GM04504 (cell line): ENCODE results near the gene OR9A4.
"Not testable (repeated sequence)": the region's sequence is repeated elsewhere in the genome, so short reads cannot be mapped to it uniquely, and the experiment has no call there.

ENCODE experiments used
- DNase-seq: peaks from one replicate; pipeline ENCODE4 v3.0.0-alpha.2; 2012; ENCODE audit warnings: low read depth

The OR9A4 gene

GRCh38 chr7:141916099-141916498, at the start of gene OR9A4:
TSS of gene OR9A4 (plus strand) at chr7:141916399. CDS start at chr7:141918876, 2,477 bp downstream.
- no peak for DNase-seq

GRCh38 chr7:141866974-141867373, 49.2 kb upstream of the OR9A4 start:
- DNase-seq: no peak

- DNase-seq: no peak
These were observed 43.3 kb upstream of the OR9A4 start for GRCh38 chr7:141872931-141873330.

- no peak for DNase-seq
These were observed 41.4 kb upstream of the OR9A4 start for GRCh38 chr7:141874787-141875186.

GRCh38 chr7:141875453-141875852, 40.7 kb upstream of the OR9A4 start:
- DNase-seq: no peak

- no peak for DNase-seq
These were observed 39.8 kb upstream of the OR9A4 start for GRCh38 chr7:141876371-141876770.

- DNase-seq: no peak
These were observed 38.8 kb upstream of the OR9A4 start for GRCh38 chr7:141877365-141877764.

GRCh38 chr7:141880960-141881359, 35.2 kb upstream of the OR9A4 start:
- DNase-seq: no peak

GRCh38 chr7:141884539-141885225, 31.5 kb upstream of the OR9A4 start:
- no peak for DNase-seq

GRCh38 chr7:141889321-141889720, 26.9 kb upstream of the OR9A4 start:
- DNase-seq: no peak

GRCh38 chr7:141891336-141891735, 24.9 kb upstream of the OR9A4 start:
- DNase-seq: no peak

GRCh38 chr7:141899366-141899765, 16.8 kb upstream of the OR9A4 start:
- not testable (repeated sequence) for DNase-seq

- DNase-seq: no peak
These were observed 9.9 kb upstream of the OR9A4 start for GRCh38 chr7:141906285-141906684.

GRCh38 chr7:141911391-141911790, 4.8 kb upstream of the OR9A4 start:
- DNase-seq: no peak

GRCh38 chr7:141915565-141915964, 634 bp upstream of the OR9A4 start:
- DNase-seq: no peak

GRCh38 chr7:141920281-141920680, 4.1 kb downstream of the OR9A4 start:
- DNase-seq: no peak

GRCh38 chr7:141928146-141928844, 12.1 kb downstream of the OR9A4 start:
- DNase-seq: no peak

- DNase-seq: no peak
These were observed 12.6 kb downstream of the OR9A4 start for GRCh38 chr7:141928845-141929195.

GRCh38 chr7:141930211-141930610, 14.0 kb downstream of the OR9A4 start:
- no peak for DNase-seq

GRCh38 chr7:141941075-141941474, 24.9 kb downstream of the OR9A4 start:
- no peak for DNase-seq

GRCh38 chr7:141943846-141944245, 27.6 kb downstream of the OR9A4 start:
- DNase-seq: no peak

- no peak for DNase-seq
These were observed 28.6 kb downstream of the OR9A4 start for GRCh38 chr7:141944811-141945210.

- no peak for DNase-seq
These were observed 29.2 kb downstream of the OR9A4 start for GRCh38 chr7:141945356-141945755.

GRCh38 chr7:141946796-141947195, 30.6 kb downstream of the OR9A4 start, which contains the start of gene CLEC5A:
TSS of gene CLEC5A (minus strand) at chr7:141946974. CDS start at chr7:141946292, 682 bp downstream.
- no peak for DNase-seq
